Forelimb muscle (tissue), 1 donor: ENCODE measurements around the gene INSL4. TPM values are rescaled to one million over a fixed set of nuclear protein-coding genes. Genes with fewer than 3 reads are reported as not detected.
A peak's percentile ranks its signal among the peaks of the same experiment; 100 is the strongest.

Source experiments
- DNase-seq: peaks from one replicate; pipeline ENCODE4 v3.0.0-alpha.2; 2013; ENCODE audit warnings: low read depth
- polyA plus RNA-seq: library from polyadenylated mRNA; unstranded; fragments of 120-200 nt; gene quantifications from one replicate; pipeline ENCODE4 v1.2.1, GENCODE V29; 2013; ENCODE audit not compliant: insufficient read length

INSL4 gene
- polyA plus RNA-seq: not detected

- DNase-seq: no peak
Measured at GRCh38 chr9:5231212-5231611, at the start of gene INSL4. Gene INSL4, plus strand, starts transcription at chr9:5231419. Its CDS starts 105 bp downstream, at chr9:5231524.

GRCh38 chr9:5184776-5185175 lies 46.4 kb upstream of the INSL4 start:
- DNase-seq: no peak

- no peak for DNase-seq
Measured at GRCh38 chr9:5185220-5185840, 45.9 kb upstream of the INSL4 start, which contains the start of gene INSL6. Gene INSL6, minus strand, starts transcription at chr9:5185639. Its CDS starts 37 bp downstream, at chr9:5185602.

GRCh38 chr9:5186416-5187169 lies 44.6 kb upstream of the INSL4 start:
- peak; percentile 6 for DNase-seq

GRCh38 chr9:5188060-5188984 lies 42.9 kb upstream of the INSL4 start:
- no peak for DNase-seq

GRCh38 chr9:5191985-5192384 lies 39.2 kb upstream of the INSL4 start:
- no peak for DNase-seq

GRCh38 chr9:5193345-5193744 lies 37.9 kb upstream of the INSL4 start:
- DNase-seq: no peak

- DNase-seq: no peak
Measured at GRCh38 chr9:5195463-5195862, 35.8 kb upstream of the INSL4 start.

- DNase-seq: no peak
Measured at GRCh38 chr9:5205071-5205470, 26.1 kb upstream of the INSL4 start.

- no peak for DNase-seq
Measured at GRCh38 chr9:5230554-5230953, 665 bp upstream of the INSL4 start.

GRCh38 chr9:5263351-5264218 lies 32.4 kb downstream of the INSL4 start:
- no peak for DNase-seq

GRCh38 chr9:5264219-5264595 lies 33.0 kb downstream of the INSL4 start:
- DNase-seq: no peak

GRCh38 chr9:5265939-5266338 lies 34.7 kb downstream of the INSL4 start:
- no peak for DNase-seq

GRCh38 chr9:5269249-5269715 lies 38.1 kb downstream of the INSL4 start:
- no peak for DNase-seq

GRCh38 chr9:5274770-5275169 lies 43.6 kb downstream of the INSL4 start:
- no peak for DNase-seq

- no peak for DNase-seq
Measured at GRCh38 chr9:5278486-5278885, 47.3 kb downstream of the INSL4 start.

Other genes starting within 250 kb of the INSL4 start
- gene JAK2, start 246.1 kb upstream of the INSL4 start, polyA plus RNA-seq: 13.5 TPM
- 0.63 TPM for gene INSL6, start 45.8 kb upstream of the INSL4 start, polyA plus RNA-seq
- 0.63 TPM for gene RLN2, start 73.3 kb downstream of the INSL4 start, polyA plus RNA-seq
- 0.27 TPM for gene RLN1, start 108.5 kb downstream of the INSL4 start, polyA plus RNA-seq
- 28.5 TPM for gene PLGRKT, start 206.5 kb downstream of the INSL4 start, polyA plus RNA-seq
- gene CD274, start 219.1 kb downstream of the INSL4 start, polyA plus RNA-seq: 1.2 TPM